Heart left ventricle (tissue), 13 donors: Measurements from ENCODE around the gene SHROOM3.

Experiments
- CTCF ChIP-seq, 12 donors: fragments of 200-600 bp; sonication (generic) in 4 of 12; IDR thresholded peaks; one replicate each; pipeline versions ENCODE4 v1.5.0 to v1.8.0; 2018 to 2022; ENCODE audit warnings: antibody characterized with exemption in 12 of 12, mild to moderate bottlenecking in 5 of 12
- POLR2A ChIP-seq, 2 donors: fragments of 450-650 bp; IDR thresholded peaks; one replicate each; pipeline ENCODE4 v1.6.1; 2017; ENCODE audit warnings: antibody characterized with exemption in 2 of 2, mild to moderate bottlenecking in 2 of 2, moderate library complexity in 2 of 2
- donor health status: ischemic (EF 13 %, LVEDD 7.1; RV severe dilation, severe dysfunction).
- donor health status: DM: no; HTN: yes; CAD: no.
- donor health status: DM: no; HTN: no; CAD: no.
- donor health status: ischemic (EF 25% LVEDD 6.9; RV normal size, moderate dysfunction).
- donor health status: ischemic (EF 25% LVEDD 5.7; RV mildly dilated, moderate dysfunction).
- donor health status: ischemic (EF 35%, LVEDD 5.7; RV mildly dilated, moderate dysfunction).
- donor health status: nonischemic (EF 11% LVEDD 7.7; RV severe dilation, severe dysfunction).
- donor health status: DM: yes; HTN: yes; CAD: no.
- donor health status: PGD.
- donor health status: ischemic (EF 29% LVEDD 5.4; RV normal size, mild dysfunction).
- donor health status: nonischemic (EF 23%, LVEDD 6.1; RV moderate dilation, normal function).

GRCh38 chr4:76488888-76489685 is 54.1 kb downstream of the SHROOM3 start:
- TF ChIP-seq CTCF (IDR thresholded peaks at IDR 0.05) (no peak), POLR2A (IDR thresholded peaks at IDR 0.05) (no peak)
